Vagina (tissue), 2 donors: Measurements from ENCODE around the gene POU3F2.

Experiments
- POLR2A ChIP-seq, 2 donors: fragments of 450-650 bp; IDR thresholded peaks; one replicate each; pipeline ENCODE4 v1.6.1; 2017; ENCODE audit warnings: antibody characterized with exemption in 2 of 2, mild to moderate bottlenecking in 2 of 2, moderate library complexity in 2 of 2
- POLR2AphosphoS5 ChIP-seq, 2 donors: sonication (generic); formaldehyde crosslinking; IDR thresholded peaks; one replicate each; pipeline ENCODE4 v1.9.0; 2017; ENCODE audit warnings: antibody characterized with exemption in 2 of 2, mild to moderate bottlenecking in 2 of 2, low read depth in 1 of 2; ENCODE audit not compliant: insufficient read depth in 1 of 2
- TF ChIP-seq, protein P1 (sequence below), 3 experiments: fragments of 450-650 bp in 2 of 3; fragments of 200-600 bp in 1 of 3; sonication (generic) in 1 of 3; IDR thresholded peaks; one replicate each; pipeline ENCODE4 v1.5.1; 2017 to 2019; ENCODE audit warnings: antibody characterized with exemption in 3 of 3, mild to moderate bottlenecking in 2 of 3, moderate library complexity in 2 of 3

GRCh38 chr6:98823428-98824161 lies 10.8 kb upstream of the POU3F2 start:
- TF ChIP-seq, protein P1, sequence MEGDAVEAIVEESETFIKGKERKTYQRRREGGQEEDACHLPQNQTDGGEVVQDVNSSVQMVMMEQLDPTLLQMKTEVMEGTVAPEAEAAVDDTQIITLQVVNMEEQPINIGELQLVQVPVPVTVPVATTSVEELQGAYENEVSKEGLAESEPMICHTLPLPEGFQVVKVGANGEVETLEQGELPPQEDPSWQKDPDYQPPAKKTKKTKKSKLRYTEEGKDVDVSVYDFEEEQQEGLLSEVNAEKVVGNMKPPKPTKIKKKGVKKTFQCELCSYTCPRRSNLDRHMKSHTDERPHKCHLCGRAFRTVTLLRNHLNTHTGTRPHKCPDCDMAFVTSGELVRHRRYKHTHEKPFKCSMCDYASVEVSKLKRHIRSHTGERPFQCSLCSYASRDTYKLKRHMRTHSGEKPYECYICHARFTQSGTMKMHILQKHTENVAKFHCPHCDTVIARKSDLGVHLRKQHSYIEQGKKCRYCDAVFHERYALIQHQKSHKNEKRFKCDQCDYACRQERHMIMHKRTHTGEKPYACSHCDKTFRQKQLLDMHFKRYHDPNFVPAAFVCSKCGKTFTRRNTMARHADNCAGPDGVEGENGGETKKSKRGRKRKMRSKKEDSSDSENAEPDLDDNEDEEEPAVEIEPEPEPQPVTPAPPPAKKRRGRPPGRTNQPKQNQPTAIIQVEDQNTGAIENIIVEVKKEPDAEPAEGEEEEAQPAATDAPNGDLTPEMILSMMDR (IDR thresholded peaks at IDR 0.05): no peak
- TF ChIP-seq POLR2A (IDR thresholded peaks at IDR 0.05) (no peak), POLR2AphosphoS5 (IDR thresholded peaks at IDR 0.05; ENCODE audit: insufficient read depth in 1 of 2, low read depth in 1 of 2) (no peak)
